Brain microvascular endothelial cell (primary cell): ENCODE results near the gene TCF7.

Experiments used
- DNase-seq: peaks from one replicate; pipeline ENCODE4 v3.0.0-alpha.2; 2020
- H3K27ac ChIP-seq: fragments of 250-450 bp; sonication (Bioruptor Pico); 2 replicates; pipeline ENCODE4 v1.5.1; 2020; ENCODE audit warnings: mild to moderate bottlenecking, moderate library complexity
- H3K27me3 ChIP-seq: fragments of 250-450 bp; sonication (Bioruptor Pico); replicated peaks from 2 replicates; pipeline ENCODE4 v1.5.1; 2020; ENCODE audit warnings: mild to moderate bottlenecking
- H3K36me3 ChIP-seq: fragments of 250-450 bp; sonication (Bioruptor Pico); replicated peaks from 2 replicates; pipeline ENCODE4 v1.5.1; 2020; ENCODE audit warnings: mild to moderate bottlenecking
- H3K4me3 ChIP-seq: 2 replicates; pipeline ENCODE4 v1.5.1; 2011; ENCODE audit warnings: low read depth, mild to moderate bottlenecking, control low read depth, low read length, moderate library complexity
- in situ Hi-C: cut with HindIII; loops from 2 replicates; pipeline ENCODE4 v1.10.0; 2017; ENCODE audit warnings: low sequenced_read_pairs, low pct_ligation_motif_present
- TF ChIP-seq, protein P1 (sequence below): IDR thresholded peaks from 2 replicates; pipeline ENCODE4 v1.5.1; 2011; ENCODE audit warnings: low read depth, mild to moderate bottlenecking, moderate library complexity, low read length, control low read depth, inconsistent platforms; ENCODE audit errors: missing control alignments

The TCF7 gene

DNA sequence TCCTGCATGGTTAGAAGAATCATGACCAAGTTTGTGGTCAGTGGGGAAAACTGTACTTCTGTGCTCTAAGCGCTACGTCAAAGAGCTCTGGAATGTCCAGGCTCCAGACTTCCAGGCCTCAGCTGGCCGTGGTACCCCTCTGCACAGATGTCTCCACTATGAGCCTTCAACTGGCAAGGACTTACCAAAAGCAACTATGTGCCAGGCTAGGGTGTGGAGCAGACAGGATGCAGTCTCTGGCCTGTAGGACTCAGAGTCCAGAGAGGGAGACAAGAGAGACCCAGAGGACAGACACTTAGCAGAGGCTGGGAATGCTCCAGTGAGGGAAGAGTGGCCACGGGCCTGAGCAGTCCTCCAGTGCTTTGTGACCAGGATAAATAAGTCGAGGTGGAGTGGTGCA, 31.0 kb upstream of the TCF7 start:
- no peak overlapping the region for H3K27ac ChIP-seq
- H3K36me3 ChIP-seq: no peaks in the 10 kb centered on the region
- in situ Hi-C loops: no loop called here
- TF ChIP-seq, protein P1, sequence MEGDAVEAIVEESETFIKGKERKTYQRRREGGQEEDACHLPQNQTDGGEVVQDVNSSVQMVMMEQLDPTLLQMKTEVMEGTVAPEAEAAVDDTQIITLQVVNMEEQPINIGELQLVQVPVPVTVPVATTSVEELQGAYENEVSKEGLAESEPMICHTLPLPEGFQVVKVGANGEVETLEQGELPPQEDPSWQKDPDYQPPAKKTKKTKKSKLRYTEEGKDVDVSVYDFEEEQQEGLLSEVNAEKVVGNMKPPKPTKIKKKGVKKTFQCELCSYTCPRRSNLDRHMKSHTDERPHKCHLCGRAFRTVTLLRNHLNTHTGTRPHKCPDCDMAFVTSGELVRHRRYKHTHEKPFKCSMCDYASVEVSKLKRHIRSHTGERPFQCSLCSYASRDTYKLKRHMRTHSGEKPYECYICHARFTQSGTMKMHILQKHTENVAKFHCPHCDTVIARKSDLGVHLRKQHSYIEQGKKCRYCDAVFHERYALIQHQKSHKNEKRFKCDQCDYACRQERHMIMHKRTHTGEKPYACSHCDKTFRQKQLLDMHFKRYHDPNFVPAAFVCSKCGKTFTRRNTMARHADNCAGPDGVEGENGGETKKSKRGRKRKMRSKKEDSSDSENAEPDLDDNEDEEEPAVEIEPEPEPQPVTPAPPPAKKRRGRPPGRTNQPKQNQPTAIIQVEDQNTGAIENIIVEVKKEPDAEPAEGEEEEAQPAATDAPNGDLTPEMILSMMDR: no peak
- H3K4me3 ChIP-seq: no peak overlapping the region
- no peak for DNase-seq
- H3K27me3 ChIP-seq: no peaks in the 10 kb centered on the region

DNA sequence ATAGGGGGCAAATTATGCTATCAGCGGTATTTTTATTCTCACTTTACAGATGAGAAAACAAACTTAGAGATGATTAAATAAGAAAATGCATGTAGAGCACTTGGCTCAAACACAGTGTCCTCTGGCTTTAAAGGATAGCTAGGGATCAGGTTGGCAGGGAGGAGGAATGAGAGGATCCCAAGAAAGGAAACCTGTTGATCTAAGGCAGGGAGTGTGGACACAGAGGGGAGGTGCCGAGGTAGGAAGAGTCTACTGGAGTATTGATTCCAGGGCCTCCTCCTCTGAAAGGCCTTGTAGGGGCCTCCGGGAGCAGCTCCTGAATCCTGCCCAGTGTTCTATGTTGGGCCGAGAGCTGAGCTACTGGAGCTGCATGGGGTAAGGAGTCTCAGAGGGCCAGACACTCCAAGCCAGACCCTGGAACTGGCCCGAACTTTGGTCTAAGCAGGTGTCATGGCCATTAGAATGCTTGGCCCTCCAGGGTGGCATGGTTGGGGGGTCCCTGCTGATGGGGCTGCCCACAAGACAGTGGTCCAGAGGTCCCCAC, 30.4 kb upstream of the TCF7 start:
- in situ Hi-C loops: no loop called here
- Histone ChIP-seq H3K27ac (no peak overlapping the region), H3K27me3 (no peaks in the 10 kb centered on the region), H3K36me3 (no peaks in the 10 kb centered on the region), H3K4me3 (no peak overlapping the region)
- TF ChIP-seq, protein P1: no peak
- no peak for DNase-seq

DNA sequence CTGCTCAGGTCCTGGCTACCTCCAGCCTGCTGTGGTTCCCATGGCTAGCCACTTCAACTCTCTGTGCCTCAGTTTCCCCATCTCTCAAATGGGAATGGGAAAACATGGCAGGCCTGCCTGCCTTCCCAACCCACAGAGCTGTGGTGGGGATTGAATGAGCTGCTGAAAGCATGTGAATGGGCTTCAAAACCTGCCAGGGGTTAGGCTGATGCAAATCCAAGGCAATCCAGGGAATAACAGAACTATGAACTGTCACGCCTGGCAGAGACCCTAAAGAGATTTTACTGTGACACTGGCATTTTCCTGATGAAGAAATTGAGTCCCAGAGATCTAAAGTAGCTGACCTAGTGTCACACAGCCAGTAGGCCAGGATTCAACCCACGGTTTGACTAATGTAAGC, 29.9 kb upstream of the TCF7 start:
- DNase-seq: no peak
- H3K36me3 ChIP-seq: no peaks in the 10 kb centered on the region
- no peak overlapping the region for H3K4me3 ChIP-seq
- in situ Hi-C loops: no loop called here
- TF ChIP-seq, protein P1: no peak
- H3K27me3 ChIP-seq: no peaks in the 10 kb centered on the region
- no peak overlapping the region for H3K27ac ChIP-seq

DNA sequence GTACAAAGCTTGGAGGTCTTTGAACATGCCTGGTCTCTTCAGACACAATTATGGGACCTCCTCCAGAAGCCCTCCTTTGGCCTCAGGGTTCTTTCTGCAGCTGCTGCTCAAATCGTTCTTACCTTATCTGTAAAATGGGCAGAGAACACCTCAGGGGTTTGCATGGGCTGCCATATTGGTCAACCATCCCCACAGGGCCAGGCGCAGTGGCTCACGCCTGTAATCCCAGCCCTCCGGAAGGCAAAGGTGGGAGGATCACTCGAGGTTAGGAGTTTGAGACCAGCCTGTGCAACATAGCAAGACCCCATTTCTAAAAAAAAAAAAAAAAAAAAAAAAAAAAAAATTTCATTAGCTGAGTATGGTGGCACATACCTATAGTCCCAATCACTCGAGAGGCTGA, 29.1 kb upstream of the TCF7 start:
- DNase-seq: no peak
- TF ChIP-seq, protein P1: no peak
- H3K4me3 ChIP-seq: no peak overlapping the region
- in situ Hi-C loops: no loop called here
- no peak overlapping the region for H3K27ac ChIP-seq
- no peaks in the 10 kb centered on the region for H3K27me3 ChIP-seq
- H3K36me3 ChIP-seq: no peaks in the 10 kb centered on the region

DNA sequence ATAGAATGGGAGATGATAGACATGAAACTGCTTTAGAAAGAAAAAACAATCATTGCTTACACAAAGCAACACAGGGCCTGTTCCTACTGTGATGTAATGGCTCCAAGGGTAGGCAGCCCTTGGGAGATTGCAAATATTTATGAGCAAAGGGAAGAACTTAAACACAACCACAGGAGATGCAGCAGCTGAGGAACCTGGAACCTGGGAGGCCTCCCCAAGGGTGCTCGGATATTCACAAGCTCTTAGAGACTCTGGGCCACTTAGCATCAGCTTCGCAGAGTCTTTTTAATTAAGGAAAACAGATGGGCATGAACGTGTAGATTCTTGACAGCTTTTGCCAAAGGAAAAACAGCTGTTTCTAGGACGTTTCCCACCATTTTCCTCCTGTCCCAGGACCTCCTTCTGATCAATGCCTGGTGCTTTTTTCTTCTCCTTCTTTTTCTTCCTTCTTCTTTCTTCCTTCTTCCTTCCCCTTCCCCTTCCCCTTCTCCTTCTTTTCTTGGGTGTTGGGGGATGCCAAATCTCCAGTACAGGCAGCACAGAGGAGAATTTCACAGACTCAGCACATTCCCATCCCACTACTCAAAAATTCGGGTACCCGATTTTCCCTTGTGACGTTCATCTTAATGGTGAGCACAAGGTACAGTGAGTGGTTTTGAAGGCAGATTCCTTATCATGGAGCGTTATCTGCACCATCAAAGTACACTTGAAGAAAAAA, 28.1 kb upstream of the TCF7 start:
- TF ChIP-seq, protein P1: no peak
- H3K36me3 ChIP-seq: no peaks in the 10 kb centered on the region
- DNase-seq: no peak
- H3K27me3 ChIP-seq: no peaks in the 10 kb centered on the region
- no peak overlapping the region for H3K4me3 ChIP-seq
- H3K27ac ChIP-seq: no peak overlapping the region
- in situ Hi-C loops: no loop called here

DNA sequence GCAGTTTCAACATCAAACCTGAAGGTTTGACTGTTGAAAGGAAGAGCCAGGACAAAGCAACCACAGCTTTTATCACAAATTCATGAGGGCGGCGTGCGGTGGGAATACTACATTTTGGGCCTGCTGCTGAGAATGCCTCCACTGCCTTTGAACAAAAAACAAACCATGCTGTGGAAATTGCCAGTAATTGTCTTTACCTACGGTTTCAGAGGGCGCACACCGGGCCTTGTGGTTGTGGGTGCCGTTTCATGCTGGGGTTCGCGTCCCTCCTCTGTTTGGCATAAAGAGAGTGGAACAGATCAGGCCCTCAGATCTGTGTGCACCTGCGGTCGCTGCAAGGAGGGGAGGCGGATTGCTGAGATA, 27.6 kb upstream of the TCF7 start:
- no peak for DNase-seq
- Histone ChIP-seq H3K4me3 (no peak overlapping the region), H3K27me3 (no peaks in the 10 kb centered on the region), H3K27ac (no peak overlapping the region), H3K36me3 (no peaks in the 10 kb centered on the region)
- TF ChIP-seq, protein P1: no peak
- in situ Hi-C loops: no loop called here
